ENCODE measurements around the gene DDX27.
"Not testable (repeated sequence)": the region's sequence is repeated elsewhere in the genome, so short reads cannot be mapped to it uniquely, and the experiment has no call there.

DDX27 gene
- total RNA-seq, result 124 reads per million, percentile 86 among the genes with 10 or more reads in this experiment

GRCh38 chr20:49219091-49219923, at the start of gene DDX27:
TSS of gene DDX27 (plus strand) at chr20:49219416. CDS start at chr20:49219449, 33 bp downstream.
- peak; percentile 94 for DNase-seq

- no peak for DNase-seq
Observed at GRCh38 chr20:49169547-49169946, 49.7 kb upstream of the DDX27 start.

- no peak for DNase-seq
Observed at GRCh38 chr20:49170714-49171113, 48.5 kb upstream of the DDX27 start.

GRCh38 chr20:49171909-49172308, 47.3 kb upstream of the DDX27 start:
- DNase-seq, result no peak

- DNase-seq, result no peak
Observed at GRCh38 chr20:49172413-49172812, 46.8 kb upstream of the DDX27 start.

- DNase-seq, result no peak
Observed at GRCh38 chr20:49174183-49174582, 45.0 kb upstream of the DDX27 start.

GRCh38 chr20:49179368-49180277, 39.6 kb upstream of the DDX27 start:
- DNase-seq, result no peak

- DNase-seq, result no peak
Observed at GRCh38 chr20:49181265-49181877, 37.8 kb upstream of the DDX27 start.

GRCh38 chr20:49183444-49183843, 35.8 kb upstream of the DDX27 start:
- DNase-seq, result no peak

GRCh38 chr20:49184084-49184501, 35.1 kb upstream of the DDX27 start:
- DNase-seq, result not testable (repeated sequence)

- no peak for DNase-seq
Observed at GRCh38 chr20:49184691-49185070, 34.5 kb upstream of the DDX27 start.

GRCh38 chr20:49185071-49185761, 34.0 kb upstream of the DDX27 start:
- no peak for DNase-seq

GRCh38 chr20:49186535-49187329, 32.5 kb upstream of the DDX27 start:
- peak; percentile 57 for DNase-seq

- no peak for DNase-seq
Observed at GRCh38 chr20:49187330-49187850, 31.8 kb upstream of the DDX27 start.

GRCh38 chr20:49187851-49188641, 31.2 kb upstream of the DDX27 start, which contains the start of gene STAU1:
TSS of gene STAU1 (minus strand) at chr20:49188334. CDS start at chr20:49166201, 22,133 bp downstream.
- peak; percentile 91 for DNase-seq

GRCh38 chr20:49192944-49193518, 26.2 kb upstream of the DDX27 start:
- DNase-seq, result not testable (repeated sequence)

- DNase-seq, result no peak
Observed at GRCh38 chr20:49199729-49200293, 19.4 kb upstream of the DDX27 start.

GRCh38 chr20:49203011-49203410, 16.2 kb upstream of the DDX27 start:
- no peak for DNase-seq

GRCh38 chr20:49203746-49204145, 15.5 kb upstream of the DDX27 start:
- no peak for DNase-seq

- no peak for DNase-seq
Observed at GRCh38 chr20:49207076-49207475, 12.1 kb upstream of the DDX27 start.
